Jurkat, Clone E6-1 (cell line): ENCODE results near the gene THAP7.
"Not testable (repeated sequence)": the region's sequence is repeated elsewhere in the genome, so short reads cannot be mapped to it uniquely, and the experiment has no call there.

Source experiments
- DNase-seq: peaks from one replicate; pipeline ENCODE4 v3.0.0-alpha.2; 2011; ENCODE audit warnings: low read depth, low spot score
- H3K4me3 ChIP-seq: 2 replicates; pipeline ENCODE4 v1.5.1; 2011; ENCODE audit warnings: mild to moderate bottlenecking, low read length, control low read depth, moderate library complexity

Gene THAP7

DNA sequence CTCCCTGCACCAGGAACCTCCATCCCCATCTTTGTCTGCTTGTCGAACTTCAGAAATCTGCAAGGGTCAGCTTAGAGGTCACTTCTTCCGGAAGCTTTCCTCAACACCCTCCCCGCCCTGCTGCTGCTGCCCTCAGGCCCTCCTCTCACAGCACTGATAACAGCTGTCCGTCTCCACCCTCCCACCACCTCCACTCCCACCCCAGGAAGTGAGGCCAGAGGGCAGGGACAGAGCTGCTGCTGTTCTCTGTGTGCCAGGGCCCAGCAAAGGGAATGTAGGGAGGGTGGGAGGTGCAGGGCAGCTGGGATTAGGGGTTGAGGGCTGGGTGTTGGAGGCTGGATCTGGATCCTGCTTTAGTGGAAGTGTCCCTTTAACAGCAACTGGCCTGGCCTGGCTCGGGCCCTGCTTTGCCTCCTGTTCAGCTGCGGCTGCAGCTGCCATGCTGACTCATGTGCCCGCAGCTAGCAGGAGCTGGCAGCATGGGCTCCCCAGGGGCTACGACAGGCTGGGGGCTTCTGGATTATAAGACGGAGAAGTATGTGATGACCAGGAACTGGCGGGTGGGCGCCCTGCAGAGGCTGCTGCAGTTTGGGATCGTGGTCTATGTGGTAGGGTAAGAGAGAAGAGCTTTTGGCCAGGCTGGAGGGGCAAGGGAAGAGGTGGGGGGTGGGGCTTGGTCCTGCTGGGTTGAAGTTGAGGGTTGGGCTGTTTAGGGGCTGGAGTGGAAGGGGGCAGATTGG, 13.0 kb upstream of the THAP7 start, which contains the start of gene P2RX6:
Gene P2RX6 (plus strand): TSS at position 440 of the 740 bp plus-strand sequence. CDS start 10 bp downstream, at position 450.
- no peak for DNase-seq

DNA sequence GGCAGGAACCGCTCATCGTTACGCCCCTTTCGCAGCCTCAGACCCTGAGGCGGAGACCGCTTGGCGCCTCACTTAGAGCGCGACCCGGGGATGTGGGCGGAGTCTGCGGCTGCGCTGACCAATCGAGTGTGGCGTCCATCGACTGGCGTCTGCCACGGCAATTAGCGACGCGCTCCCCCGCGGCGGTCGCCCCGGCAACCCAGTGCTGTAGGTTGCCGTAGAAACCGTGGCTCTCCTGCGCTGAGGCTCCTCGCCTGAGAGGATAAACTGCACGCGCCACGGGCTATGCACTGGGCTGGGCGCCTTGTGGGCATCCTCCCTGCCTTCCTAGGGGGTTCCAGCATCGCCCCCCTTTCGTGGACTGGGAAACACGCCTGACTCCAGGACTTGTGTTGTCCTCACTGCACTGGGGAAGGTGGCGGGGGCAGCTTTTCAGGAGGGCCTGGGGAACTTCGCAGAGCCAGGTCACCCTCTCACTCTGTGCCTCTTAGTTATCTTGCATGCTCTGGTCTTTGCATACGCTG, 12.3 kb upstream of the THAP7 start:
- peak; percentile 88 for DNase-seq
- peak overlapping the region; percentile 49 for H3K4me3 ChIP-seq

More for the DNA sequence above, 13.0 kb upstream of the THAP7 start, which contains the start of gene P2RX6:
- peak within 1 kb of the TSS; percentile 49 for H3K4me3 ChIP-seq

DNA sequence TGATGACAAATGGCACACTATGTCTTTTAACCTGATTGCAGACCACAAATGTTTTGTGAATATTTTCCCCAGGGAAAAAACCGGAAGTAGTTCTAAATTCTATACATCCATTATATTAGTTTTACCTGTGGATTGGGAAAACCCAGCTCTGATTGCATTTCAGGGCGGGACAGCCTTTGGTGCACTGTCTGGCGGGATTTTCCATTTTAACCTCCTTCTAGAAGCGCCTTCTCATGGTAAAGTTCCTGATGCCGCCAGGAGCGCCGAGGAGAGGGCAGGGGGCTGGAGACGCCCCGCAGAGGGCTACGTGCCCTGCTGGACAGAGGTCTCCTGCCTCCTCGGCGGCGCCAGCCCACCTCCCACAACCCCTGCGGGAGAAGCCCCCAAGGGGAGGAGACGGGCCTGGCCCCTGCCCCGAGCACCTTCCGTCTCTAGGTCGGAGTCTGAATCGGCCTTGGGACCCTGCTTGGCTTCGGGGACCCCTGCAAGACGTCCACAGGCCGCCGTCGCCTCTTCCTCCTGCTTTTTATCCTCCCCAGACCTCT, 11.8 kb upstream of the THAP7 start:
- DNase-seq: no peak
- H3K4me3 ChIP-seq: peak overlapping the region; percentile 49

DNA sequence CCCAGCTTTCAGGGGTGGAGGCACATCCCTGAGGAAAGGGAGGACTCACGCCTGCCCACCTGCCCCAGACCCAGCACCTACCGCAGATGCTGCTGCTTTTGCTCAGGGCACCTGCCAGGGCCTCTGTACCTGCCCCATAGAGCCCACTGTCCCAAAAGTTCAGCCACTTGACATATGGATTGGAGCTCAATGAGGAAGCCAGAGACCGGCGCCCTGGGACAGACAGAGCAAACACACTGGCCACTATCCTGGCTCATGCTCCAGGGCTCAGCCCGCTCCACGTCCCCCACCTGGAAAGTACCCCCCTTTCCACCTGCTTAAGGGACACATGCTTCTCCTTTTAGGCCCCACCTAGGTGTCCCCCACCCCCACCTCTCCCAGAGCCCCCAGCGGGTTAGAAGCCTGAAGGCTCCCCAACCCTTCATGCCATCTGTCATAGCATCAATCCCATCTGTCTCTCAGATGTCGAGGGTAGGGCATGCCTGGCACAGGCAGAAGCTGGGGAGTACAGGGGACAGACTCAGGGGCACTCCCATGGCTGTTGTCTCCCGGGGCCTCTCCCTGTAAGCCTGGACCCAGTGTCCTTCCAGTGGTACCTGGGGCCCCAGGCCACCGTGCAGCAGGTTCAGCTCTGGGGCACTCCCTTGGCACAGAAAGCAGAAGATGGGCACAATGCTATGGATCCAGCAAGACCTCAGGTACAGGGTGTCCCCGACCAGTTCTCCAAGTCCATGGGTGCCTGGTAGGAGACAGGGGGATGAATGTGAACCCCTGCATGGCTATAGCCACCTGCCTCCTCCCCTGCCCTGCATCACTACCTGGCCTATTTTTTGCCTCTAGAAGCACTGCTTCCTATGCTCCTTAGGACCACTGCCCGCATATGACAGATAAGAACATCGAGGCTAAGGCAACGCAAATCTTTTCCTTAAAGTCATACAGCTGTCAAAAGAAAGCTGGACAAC, 10.8 kb upstream of the THAP7 start:
- DNase-seq: no peak
- H3K4me3 ChIP-seq: no peak overlapping the region

DNA sequence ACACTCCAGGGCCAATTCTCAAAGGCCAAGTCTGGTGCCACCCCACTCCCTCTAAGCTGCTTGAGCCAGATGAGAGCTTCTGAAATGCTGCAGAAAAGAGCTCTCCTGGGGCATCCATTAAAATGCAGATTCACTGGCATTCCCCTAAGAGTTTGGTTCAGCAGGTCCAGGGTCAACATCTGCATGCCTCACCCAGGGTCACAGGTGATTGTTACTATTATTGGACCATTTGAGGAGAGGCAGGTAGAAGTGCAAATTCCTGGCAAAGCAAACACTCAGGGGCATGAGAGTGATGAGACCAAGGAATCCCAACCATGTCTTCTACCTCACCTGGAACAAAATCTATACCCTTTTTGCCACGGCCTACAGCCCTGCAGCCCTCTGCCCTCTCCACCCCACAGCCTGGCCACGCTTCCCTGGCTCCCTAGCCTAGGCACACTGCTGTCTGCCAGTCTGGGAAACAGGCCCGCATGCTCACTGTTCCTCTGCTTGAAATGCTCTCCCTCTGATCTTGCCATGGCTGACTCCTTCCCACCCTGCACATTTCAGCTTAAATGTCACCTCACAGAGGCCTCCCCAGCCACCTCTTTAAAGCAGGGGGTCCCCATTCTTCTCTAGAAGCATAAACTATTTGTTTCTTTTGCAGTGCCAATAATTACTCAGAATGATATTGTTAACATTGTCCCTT, 8.7 kb upstream of the THAP7 start:
- DNase-seq: no peak
- H3K4me3 ChIP-seq: no peak overlapping the region

DNA sequence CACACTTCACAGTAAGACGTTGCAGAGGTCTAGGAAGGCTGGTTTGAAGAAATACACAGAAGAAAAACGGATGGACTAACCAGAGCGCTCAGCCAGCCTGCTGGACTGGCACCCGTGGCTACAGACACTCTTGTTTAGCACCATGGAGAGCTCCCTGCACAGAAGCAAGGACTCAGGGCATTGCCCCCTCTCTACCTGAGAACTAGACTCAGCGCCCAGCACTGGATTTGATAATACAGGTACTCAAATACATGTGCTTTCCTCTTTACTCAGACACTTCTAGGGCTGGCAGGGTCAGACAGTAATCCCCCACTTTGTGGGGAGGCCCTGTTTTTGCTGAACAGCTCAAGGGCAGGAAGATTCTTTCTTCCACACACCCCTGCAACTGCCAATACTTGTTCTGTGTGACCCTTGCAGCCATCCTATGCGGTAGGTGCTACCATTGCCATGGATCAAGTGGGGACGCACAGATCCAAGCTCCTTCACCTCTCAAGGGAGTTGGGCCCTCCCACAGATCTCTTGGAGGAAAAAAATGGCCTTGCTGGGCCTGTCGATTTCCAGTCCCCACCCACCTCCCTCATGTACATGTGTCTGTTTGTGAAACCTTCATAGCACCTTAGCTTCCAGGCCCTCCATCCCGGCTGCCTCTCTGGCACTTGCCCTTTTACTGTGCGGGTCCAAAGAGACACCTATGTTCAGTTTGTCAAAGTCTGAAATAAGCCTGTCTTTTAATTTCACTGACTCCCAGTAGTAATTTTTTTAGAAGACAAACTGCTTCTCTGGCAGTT, 7.9 kb upstream of the THAP7 start:
- no peak overlapping the region for H3K4me3 ChIP-seq

DNA sequence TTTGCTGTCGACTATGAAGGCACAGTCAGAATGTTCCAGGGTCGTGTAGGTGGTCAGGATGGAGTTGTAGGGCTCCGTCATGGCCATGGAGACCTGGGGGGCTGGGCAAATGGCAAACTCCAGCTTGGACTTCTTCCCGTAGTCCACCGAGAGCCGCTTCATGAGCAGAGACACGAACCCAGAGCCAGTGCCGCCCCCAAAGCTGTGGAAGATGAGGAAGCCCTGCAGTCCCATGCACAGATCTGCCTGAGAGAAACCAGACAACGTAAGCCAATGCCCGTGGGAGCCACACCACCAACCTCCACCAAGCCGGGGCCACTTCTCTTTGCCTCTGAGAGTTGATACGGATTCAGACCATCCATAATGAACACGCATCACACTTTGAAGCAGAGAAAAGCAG, 7.3 kb upstream of the THAP7 start:
- not testable (repeated sequence) for H3K4me3 ChIP-seq, DNase-seq

More for the DNA sequence above, 7.9 kb upstream of the THAP7 start:
- peak; percentile 42 for DNase-seq

DNA sequence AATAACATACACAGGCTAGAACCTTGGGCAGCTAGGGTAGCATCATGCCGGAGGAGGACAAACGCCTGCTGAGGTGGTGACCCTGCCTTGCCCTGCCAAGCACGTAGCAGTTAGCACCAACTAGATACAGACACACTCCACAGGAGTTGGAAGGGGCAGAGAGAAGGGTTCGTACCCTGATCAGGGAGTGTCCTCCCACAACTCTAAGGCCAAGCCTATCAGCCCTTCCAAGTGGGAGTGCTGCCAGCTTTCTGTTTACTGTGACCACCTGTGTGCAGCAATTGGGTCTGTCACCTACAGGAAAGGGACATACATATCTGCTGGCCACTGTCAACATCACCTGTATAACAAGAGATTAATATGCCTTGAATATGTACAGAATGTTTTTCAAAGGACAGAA, 1.9 kb upstream of the THAP7 start:
- no peak overlapping the region for H3K4me3 ChIP-seq
- no peak for DNase-seq

DNA sequence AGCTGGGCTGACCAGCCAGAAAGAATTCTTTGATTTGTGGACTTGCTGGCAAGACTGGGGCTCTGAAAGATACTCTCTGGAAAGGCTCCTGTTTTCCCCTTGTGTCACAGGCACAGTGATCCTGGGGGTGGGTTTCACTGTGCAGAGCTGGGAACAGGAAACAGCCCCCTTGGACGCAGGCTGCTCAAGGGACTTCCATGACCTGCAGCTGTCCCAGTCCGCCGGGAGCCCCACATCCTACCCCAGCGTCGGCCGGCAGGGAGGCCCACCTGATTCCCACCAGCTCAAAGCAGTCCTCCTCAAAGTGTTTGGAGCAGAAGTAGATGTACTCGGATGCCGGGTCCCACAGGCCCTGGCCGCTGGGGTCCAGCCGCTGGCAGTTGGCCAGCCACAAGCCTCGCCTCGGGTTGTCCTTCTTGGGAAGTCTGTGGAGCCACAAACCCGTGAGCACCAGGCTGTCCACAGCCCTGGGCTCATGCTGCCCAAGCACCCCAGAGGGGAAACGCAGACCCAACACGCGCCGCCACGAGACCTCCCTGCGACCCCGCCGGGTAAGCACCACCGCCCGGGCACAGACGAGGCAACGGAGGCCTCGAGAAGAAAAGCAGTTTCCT, 824 bp downstream of the THAP7 start:
- H3K4me3 ChIP-seq: peak overlapping the region; percentile 90
- no peak for DNase-seq

DNA sequence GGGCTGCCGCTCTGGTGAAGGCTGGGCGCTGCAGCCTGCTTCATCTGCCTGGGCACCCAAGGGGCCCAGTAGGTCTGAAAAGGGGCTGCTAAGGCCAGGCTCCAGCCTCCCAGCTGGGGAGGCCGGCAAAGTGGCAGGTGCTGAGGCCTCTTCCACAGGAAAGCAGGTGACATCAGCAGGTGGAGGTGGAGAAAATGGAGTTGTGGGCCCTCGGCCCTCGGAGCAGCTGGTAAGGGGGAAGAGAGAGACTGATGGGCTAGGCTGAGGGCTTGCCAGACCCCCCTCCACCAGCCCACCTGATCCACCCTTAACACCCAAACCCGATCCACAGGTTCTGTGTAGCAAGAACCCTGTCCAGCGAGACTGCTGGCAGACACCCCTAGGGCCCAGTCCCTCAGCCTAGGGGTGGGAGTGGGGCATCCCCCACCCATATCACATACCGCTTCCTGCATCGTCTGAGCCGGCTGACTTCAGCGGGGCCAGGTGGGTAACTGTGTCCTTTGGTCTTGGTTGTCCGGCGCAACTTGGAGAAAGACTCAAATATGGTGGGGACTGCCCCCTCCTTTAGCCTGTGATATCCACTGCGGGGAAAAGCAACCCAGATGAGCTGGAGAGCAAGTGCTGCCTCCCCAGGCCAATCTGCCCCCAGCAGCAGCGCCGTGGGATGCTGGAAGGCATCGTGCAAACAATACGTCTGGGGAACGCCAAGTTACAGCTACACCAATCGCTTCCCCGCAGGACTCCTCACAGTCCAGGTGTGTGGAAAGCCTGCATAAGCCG, 1.5 kb downstream of the THAP7 start:
- peak overlapping the region; percentile 90 for H3K4me3 ChIP-seq
- DNase-seq: no peak

DNA sequence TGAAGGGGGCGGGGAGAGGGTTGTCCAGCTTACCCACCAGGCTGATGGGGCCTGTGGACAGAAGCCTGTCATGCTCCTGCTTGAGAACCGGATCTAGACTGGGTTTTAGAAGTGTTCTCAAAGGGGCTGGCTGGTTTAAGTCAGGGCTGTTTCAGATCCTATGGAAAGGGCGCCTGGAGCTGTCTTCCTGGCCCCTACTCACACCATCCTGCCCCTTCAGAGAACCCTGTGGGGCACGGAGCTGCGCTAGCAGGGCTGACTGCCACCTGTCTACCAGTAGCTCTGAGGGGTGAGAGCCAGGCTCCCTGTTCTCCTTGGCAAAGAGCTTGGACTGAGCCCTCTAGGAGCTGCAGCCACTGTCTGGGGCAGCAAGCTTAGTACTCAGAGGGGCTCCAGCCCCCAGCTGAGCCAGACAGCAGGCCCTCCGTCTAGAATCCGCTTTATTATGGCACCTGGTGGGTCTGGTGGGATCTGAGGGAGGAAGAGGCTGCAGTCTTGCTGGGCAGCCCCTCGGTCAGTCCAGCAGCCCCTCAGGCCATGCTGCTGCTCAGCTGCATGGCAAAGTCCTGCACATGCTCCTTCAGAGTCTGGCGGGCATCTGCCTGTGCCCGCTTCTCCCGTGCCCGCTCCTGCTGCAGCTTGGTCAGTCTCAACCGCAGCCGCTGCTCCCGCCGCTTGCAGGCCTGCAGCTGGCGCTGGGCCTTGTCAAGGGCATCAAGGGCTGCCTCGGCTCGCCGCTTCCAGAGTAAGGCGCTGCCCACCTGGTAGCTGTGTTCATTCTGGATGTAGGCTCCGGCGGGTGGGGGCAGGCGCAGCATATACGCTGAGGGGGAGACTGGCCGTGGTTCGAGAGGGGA, 2.3 kb downstream of the THAP7 start:
- DNase-seq: no peak
- H3K4me3 ChIP-seq: no peak overlapping the region; the same call in 1 of the 2 replicates

DNA sequence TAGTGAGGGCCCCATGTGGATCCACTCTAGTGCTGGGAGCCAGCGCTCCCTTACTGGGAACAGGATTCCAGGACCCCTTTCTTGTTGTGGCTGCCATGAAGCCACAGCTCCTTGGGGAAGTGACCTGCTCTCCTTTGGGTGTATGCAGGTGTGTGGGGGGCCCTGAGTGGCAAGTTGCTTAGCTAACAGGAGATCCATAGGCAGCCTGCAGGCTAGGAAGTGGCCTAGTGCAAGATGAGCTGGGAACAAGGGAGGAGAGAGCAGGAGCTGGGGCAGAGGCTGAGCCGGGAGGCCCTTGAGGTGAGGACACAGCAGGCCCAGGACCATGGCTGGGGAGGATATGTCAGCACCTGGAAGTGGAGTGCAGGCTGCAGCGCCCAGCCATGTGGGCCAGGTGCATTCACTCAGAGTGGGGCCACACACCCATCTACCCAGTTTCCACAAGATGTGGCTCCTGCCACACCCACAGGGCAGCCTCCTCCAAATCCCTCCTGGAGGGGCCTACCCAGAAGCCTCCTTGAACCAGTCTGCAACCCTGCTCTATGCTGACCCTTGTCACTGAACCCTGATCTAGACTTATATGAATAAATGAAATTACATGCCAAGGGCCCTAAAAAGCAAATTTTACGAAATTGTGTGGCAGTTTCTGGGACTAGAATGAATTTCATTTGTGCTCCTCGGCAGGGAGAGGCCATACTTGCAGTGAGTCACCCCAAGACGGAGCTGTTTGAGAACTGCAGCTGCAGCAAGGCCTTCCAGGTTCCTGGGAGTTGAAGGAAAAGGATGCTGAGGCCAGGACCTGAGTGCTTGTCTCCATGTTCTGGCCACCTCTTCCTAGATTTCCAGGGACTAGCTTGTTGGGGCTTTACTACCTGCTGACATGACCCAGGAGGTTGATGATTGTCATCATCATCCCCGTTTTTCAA, 3.2 kb downstream of the THAP7 start:
- no peak for DNase-seq
- H3K4me3 ChIP-seq: no peak overlapping the region

DNA sequence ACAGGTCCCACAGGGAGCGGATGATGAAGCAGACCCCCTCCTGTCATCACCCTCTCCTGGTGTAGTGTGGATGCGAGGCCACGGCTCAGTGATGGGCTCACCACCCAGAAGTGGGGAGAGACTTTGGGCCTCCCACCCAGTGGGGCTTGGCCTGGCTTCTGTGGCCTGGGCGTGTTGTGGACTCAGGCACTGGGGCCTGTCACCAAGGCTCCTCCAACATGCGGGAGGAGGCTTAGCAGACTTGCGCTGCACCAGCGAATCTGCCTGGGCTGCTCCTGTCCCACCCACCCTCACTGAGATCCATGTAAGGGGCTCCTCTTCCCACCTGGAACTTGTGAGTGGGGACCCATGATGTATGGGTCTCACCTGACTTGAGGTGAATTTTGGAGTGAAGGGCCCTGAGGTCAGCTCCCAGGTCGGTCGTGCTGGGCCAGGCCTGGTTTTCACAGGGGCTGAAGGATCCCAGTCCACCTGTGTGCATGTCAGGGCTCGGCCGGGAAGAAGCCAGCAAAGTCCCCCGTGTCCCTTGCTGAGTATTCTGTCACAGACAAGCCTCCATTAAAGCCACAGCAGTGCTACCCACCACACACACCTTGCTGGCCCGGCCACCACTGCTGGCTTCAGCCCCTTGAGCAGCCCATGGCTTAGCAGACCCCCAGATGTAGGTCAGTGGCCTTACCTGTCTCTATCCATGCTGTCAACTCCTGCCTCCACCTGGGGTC, 4.2 kb downstream of the THAP7 start:
- DNase-seq: no peak
- no peak overlapping the region for H3K4me3 ChIP-seq
